M059J (cell line): ENCODE measurements around the gene EPHX1. TPM values are rescaled to one million over a fixed set of nuclear protein-coding genes. Genes with fewer than 3 reads are reported as not detected.
"Not testable (repeated sequence)": the region's sequence is repeated elsewhere in the genome, so short reads cannot be mapped to it uniquely, and the experiment has no call there.

ENCODE experiments used
- DNase-seq: peaks from one replicate; pipeline ENCODE4 v3.0.0-alpha.2; 2012; ENCODE audit warnings: low read depth
- total RNA-seq: library from RNA; depleted of rRNA; stranded (reverse); fragments of >200 nt; shearing (Covaris generic); gene quantifications from 2 replicates; pipeline ENCODE4 v1.2.3, GENCODE V29; 2014; rRNA removed

EPHX1 gene
- total RNA-seq = 55.3 and 55.8 TPM in 2 replicates

- peak; percentile 89 for DNase-seq
These were observed at the start of gene EPHX1 for GRCh38 chr1:225809842-225810578. Gene EPHX1, plus strand, starts transcription at chr1:225810124. Its CDS starts 18,606 bp downstream, at chr1:225828730.

GRCh38 chr1:225760531-225760930 lies 49.4 kb upstream of the EPHX1 start:
- DNase-seq = no peak

GRCh38 chr1:225761395-225761794 lies 48.5 kb upstream of the EPHX1 start:
- not testable (repeated sequence) for DNase-seq

- no peak for DNase-seq
These were observed 47.9 kb upstream of the EPHX1 start for GRCh38 chr1:225762002-225762441.

- DNase-seq = no peak
These were observed 47.5 kb upstream of the EPHX1 start for GRCh38 chr1:225762444-225762843.

- peak; percentile 81 for DNase-seq
These were observed 46.0 kb upstream of the EPHX1 start for GRCh38 chr1:225763716-225764548.

- no peak for DNase-seq
These were observed 43.8 kb upstream of the EPHX1 start for GRCh38 chr1:225765982-225766674.

- DNase-seq = peak; percentile 98
These were observed 42.8 kb upstream of the EPHX1 start for GRCh38 chr1:225766967-225767633.

- DNase-seq = peak; percentile 83
These were observed 42.0 kb upstream of the EPHX1 start for GRCh38 chr1:225767634-225768540.

GRCh38 chr1:225768662-225769426 lies 41.1 kb upstream of the EPHX1 start:
- DNase-seq = no peak

GRCh38 chr1:225769687-225770086 lies 40.2 kb upstream of the EPHX1 start:
- DNase-seq = no peak

GRCh38 chr1:225770561-225771248 lies 39.2 kb upstream of the EPHX1 start:
- no peak for DNase-seq

- no peak for DNase-seq
These were observed 38.1 kb upstream of the EPHX1 start for GRCh38 chr1:225771661-225772322.

- peak; percentile 87 for DNase-seq
These were observed 37.6 kb upstream of the EPHX1 start for GRCh38 chr1:225772323-225772768.

- peak; percentile 44 for DNase-seq
These were observed 37.1 kb upstream of the EPHX1 start for GRCh38 chr1:225772848-225773247.

GRCh38 chr1:225774281-225775147 lies 35.4 kb upstream of the EPHX1 start:
- peak; percentile 40 for DNase-seq

GRCh38 chr1:225776294-225776693 lies 33.6 kb upstream of the EPHX1 start:
- DNase-seq = no peak
